Ureter (tissue), 1 donor: ENCODE measurements around the gene TXNL4B. TPM values are rescaled to one million over a fixed set of nuclear protein-coding genes. Genes with fewer than 3 reads are reported as not detected.
"Not testable (repeated sequence)": the region's sequence is repeated elsewhere in the genome, so short reads cannot be mapped to it uniquely, and the experiment has no call there.

Experiments
- DNase-seq: peaks from one replicate; pipeline ENCODE4 v3.0.0-alpha.2; 2020; ENCODE audit warnings: low spot score
- total RNA-seq: library from RNA; stranded (reverse); gene quantifications from one replicate; pipeline ENCODE4 v1.2.4, GENCODE V29; 2023
- donor health status: DM: yes; HTN: yes; CAD: no.

TXNL4B gene
- total RNA-seq, 1 donor from 2014 or later = 13.9 TPM

DNA sequence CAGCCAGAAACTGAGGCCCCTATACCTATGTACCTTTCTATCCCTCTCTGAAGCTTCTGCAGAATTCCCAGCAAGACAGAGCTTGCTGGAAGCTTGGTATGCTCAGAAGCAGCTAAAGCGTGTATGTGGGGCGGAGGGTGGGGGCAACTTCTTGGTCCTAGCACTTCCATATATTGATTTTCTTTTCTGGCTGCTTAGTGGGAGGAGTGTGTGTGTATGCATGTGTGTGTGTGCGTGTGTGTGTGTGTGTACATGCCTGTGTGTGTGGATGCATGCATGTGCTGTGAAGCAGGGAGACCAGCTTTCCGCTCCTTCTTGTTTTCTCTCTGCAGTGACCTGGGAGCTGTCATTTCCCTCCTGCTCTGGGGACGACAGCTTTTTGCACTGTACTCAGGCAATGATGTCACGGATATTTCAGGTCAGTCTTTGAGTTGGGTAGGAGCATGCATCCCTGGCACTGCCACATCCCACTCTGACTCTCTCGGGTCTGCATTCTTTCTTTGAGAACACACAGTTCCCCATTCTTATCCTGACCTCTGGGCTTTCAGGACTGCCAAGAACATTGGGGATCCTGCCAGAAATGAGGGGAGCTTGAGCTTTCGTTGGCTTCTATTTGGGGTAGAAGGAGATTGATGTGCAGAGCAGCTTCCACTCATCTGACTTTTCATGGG, 19.7 kb downstream of the TXNL4B start:
- no peak for DNase-seq

DNA sequence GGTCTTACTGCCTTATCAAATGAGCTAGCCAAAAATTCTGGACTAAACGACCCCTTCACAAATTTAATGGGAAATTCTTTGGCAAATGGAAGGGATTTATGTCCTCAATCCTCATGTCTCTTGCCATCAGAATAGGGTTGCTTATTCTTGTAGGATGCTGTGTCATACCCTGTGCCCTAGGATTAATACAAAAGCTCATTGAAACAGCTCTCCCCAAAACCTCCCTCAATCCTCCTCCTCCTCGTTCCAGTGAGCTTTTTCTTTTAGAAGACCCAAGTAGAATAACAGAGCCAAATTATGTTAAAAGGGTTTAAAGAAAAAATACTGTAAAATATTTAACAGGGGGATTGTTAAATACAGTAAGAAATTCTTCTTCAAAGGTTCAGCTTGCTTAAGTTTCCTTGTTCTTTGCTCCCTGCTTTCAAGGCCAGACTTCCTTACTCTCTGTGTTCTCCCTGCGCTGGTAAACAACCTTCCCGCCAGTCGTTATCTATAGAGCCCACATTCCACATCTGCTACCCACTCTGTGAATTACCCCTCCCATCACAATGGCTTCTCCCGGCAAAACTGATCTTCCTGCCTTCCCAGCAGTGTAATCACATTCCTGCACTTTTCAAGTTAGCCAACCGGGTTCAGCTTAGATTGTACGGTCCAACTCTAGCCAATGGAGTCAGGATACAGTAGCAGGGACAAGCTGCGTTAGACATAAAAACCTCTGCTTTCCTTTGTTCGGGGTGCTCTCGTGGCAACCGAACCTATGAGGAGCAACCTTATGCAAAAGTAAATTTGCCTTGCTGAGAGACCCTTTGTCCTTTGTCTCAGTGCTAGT, 20.7 kb downstream of the TXNL4B start:
- DNase-seq = no peak

DNA sequence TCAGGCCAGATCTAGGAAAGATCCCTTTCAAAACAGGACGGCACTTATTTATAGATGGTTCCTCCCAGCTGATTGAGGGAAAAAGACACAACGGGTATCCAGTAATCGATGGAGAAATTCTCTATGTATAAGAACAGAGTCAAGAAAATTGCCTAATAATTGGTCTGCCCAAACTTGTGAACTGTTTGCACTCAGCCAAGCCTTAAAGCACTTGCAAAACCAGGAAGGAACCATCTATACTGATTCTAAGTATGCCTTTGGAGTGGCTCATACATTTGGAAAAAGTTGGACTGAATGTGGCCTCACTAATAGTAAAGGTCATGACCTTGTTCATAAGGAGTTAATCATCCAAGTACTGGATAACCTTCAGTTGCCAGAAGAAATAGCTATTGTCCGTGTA, 24.5 kb downstream of the TXNL4B start:
- no peak for DNase-seq

DNA sequence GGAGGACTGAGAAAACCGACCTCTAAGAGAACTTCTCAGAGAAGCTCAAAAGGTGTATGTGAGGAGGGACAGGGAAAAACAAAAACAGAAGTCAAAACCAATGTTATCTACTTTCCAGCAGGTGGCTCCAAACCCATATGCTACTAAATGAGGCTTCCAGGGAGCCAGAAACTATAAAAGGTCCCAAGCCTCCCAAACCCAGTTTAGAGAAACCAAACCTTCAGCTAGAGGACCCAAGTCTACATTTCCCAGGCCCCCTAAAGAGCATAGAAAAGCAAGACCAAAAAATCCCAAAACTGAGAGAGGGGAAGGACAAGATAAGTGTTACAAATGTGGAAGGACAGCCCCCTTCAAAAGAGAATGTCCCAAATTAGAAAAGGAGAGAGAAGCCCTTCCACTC, 26.7 kb downstream of the TXNL4B start:
- DNase-seq = no peak

DNA sequence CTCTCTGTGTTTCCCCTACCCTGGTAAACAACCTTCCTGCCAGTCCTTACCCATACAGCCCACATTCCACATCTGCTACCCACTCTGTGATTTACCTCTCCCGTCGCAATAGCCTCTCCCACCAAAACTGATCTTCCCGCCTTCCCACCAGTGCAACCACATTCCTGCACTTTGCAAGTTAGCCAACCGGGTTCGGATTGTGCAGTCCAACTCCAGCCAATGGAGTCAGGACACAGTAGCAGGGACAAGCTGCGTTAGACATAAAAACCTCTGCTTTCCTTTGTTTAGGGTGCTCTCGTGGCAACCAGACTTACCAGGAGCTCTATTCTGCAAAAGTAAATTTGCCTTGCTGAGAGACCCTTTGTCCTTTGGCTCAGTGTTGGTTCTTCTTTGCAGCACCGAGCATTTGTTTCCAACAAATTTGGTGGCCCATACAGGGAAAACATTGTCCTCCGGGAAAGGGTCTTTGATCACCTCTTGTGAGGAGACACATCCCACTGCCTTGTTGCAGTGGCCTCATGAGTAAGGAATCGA, 29.0 kb downstream of the TXNL4B start:
- DNase-seq = no peak

DNA sequence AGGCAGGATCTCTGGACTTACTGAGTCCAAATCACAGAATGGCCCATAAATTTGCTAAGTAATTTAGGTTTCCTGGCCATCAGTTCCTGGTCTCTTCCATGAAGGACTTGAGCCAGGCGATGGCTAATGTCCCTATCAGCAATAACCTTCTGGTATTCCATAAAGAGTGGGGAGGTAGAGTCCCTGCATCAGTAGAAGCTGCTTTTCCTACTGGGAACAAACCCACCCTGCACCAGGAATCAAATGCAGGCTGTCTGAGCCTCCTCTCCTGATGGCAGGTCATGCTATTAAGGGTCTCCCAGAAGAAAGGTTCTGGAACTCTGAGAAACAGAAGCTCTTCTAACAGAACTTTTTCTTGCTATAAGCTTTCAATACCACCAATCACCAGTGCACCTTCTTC, 31.9 kb downstream of the TXNL4B start:
- DNase-seq = no peak

DNA sequence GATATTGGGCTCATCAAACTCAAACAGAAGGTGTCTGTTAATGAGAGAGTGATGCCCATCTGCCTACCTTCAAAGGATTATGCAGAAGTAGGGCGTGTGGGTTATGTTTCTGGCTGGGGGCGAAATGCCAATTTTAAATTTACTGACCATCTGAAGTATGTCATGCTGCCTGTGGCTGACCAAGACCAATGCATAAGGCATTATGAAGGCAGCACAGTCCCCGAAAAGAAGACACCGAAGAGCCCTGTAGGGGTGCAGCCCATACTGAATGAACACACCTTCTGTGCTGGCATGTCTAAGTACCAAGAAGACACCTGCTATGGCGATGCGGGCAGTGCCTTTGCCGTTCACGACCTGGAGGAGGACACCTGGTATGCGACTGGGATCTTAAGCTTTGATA, 33.0 kb downstream of the TXNL4B start:
- no peak for DNase-seq

DNA sequence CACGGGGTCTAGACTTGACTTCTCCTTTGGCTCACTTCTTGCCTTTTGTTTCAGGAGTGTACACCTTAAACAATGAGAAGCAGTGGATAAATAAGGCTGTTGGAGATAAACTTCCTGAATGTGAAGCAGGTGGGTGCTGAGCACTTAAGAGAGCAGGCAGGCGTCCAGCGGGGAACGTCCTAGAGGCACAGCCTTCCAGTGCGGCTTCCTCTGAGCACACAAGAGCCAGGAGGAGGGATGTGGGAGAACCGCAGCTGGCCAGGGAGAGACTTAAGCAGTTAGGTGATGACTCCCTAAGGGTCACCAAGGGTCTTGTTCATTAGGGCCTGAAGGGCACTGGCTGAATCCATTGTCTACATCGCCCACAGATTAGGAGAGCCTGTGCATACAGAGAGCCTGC, 34.4 kb downstream of the TXNL4B start:
- not testable (repeated sequence) for DNase-seq

DNA sequence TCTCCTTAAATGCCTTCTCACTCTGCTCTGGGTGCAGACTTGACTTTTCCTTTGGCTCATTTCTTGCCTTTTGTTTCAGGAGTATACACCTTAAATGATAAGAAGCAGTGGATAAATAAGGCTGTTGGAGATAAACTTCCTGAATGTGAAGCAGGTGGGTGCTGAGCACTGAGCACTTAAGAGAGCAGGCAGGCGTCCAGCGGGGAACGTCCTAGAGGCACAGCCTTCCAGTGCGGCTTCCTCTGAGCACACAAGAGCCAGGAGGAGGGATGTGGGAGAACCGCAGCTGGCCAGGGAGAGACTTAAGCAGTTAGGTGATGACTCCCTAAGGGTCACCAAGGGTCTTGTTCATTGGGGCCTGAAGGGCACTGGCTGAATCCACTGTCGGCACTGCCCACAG, 36.1 kb downstream of the TXNL4B start:
- DNase-seq = not testable (repeated sequence)

DNA sequence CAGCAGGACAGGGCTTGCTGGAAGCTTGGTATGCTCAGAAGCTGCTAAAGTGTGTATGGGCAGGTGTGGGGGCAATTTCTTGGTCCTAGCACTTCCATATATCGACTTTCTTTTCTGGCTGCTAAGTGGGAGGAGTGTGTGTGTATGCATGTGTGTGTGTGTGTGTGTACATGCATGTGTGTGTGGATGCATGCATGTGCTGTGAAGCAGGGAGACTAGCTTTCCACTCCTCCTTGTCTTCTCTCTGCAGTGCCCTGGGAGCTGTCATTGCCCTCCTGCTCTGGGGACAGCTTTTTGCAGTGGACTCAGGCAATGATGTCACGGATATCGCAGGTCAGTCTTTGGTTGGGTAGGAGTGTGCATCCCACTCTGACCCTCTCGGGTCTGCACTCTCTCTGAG, 37.5 kb downstream of the TXNL4B start:
- DNase-seq = no peak

DNA sequence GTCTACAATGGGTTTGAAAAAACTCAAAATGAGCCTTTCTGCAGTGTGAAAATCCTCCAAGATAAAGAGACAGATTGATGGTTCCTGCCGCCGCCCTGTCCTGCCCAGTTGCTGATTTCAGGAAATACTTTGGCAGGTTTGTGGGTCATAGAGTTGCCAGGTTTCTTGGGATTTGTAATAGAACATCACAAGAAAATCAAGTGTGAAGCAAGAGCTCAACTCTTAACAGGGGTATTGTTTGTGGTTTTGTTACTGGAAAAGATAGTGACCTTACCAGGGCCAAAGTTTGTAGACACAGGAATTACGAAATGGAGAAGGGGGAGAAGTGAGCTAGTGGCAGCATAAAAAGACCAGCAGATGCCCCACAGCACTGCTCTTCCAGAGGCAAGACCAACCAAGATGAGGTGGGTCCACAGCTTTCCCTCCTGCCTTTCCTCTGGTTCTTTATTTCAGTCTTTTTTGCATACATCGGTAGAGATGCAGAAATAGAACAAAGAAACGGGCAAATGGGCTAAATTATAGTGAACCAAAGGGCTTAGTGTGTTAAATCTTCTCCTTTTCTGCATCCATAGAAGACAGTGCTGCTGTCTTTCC, 39.1 kb downstream of the TXNL4B start, which contains the start of gene HP:
Gene HP (plus strand): TSS at position 252 of the 594 bp plus-strand sequence. CDS start 148 bp downstream, at position 400.
- not testable (repeated sequence) for DNase-seq

DNA sequence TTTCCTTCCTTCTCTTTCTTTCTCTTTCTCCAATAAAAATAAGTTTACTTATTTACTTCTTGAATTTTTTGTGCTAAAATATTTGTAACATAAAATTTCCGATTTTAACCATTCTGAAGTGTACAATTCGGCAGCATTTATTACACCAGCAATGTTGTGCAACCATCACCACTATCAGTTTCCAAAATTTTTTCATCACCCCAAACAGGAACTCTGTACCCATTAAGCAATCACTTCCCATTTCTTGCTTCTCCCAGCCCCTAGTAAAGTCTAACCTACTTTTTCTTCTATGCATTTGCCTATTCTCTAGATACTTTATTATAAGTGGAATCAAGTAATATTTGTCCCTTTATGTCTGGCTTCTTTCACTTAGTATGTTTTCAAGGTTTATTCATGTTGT, 41.6 kb downstream of the TXNL4B start:
- no peak for DNase-seq

DNA sequence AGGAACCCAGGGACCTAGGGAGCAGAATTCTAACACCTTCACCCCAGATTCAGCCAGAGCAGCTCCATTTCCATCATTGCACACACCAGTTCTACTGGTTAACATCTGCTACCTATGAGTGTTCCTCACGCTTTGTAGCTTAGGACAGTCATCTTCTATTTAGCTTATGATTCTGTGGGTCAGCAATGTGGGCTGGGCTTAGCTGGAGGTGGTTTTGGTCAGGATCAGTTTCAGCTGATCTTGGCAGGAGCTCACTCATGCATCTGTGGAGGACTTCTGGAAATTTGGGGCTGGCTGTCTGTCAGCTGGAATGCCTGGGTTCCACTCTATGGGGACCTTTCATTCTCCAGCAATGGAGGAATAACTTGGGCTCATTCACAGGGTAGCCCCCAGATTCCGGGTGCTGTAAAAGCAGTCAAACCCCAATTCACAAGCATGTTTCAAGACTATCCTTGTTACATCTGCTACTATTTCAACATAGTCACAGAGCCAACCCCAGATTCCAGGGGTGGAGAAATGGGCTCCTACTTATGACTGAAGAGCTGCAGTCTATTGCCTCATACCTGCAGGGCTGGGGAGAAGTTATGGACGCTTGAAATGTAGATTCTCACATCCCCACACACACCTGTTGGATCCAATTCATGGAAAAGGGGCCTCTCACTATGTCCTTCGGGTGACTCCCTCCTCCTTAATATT, 42.5 kb downstream of the TXNL4B start:
- DNase-seq = no peak

DNA sequence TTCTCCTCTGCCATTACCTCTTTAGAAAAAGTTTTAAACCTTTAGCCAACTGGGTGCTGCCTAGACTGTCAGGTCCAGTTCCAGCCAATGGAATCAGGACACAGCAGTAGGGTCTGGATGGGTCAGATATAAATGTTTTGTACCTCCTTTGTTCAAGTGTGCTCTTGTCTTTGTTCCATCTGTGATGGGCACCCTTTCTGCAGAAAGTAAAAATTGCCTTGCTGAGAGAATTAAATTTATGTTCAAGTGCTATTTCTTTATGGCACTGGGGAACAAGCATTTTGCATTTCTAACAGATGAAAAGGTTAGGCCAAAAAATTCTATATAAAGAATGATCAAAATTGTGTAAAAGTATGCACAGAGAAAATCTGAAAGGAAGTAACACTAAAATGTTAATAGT, 44.3 kb downstream of the TXNL4B start:
- DNase-seq = no peak

DNA sequence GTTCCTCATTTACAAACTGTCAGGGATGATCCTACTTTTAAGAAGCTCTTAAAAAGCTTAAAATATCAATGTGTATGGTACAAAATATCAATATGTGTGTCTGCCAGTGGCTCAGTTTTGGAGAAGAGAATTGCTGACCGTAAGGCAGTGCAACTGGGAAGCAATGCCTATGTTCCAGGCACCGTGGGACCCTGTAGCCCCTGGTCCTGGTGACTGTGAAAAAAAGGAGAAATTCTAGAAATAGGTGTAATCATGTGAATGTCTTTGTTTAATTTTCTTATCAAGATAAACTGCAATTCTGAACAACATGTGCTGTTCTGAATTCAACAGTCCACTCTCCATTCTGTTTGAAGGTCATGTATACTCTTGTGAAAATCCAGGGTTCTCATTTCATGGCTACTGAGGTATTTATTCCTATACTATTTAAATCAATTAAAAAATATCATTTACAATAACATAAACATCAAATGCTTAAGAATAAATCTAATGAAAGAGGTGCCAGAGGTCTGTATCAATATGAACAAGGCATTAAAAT, 48.5 kb downstream of the TXNL4B start:
- DNase-seq = no peak

DNA sequence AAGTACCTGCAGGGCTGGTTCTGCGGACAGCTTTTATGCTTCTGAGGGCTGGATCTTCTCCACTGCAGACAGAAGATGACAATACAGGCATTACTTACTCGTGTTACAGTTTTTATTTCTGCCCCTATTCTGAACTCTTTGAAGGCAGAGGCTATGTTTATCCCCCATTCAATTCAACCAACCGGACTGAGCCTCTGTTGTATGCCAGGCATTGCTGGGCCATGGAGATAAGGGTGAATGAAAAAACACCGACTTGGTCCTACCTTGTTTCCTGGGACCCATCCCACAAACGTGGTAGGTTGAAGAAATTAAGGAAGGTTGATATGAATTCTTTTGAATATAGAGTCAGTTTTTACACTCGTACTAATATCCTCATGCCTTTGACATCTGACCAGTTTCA, 49.1 kb downstream of the TXNL4B start:
- no peak for DNase-seq

DNA sequence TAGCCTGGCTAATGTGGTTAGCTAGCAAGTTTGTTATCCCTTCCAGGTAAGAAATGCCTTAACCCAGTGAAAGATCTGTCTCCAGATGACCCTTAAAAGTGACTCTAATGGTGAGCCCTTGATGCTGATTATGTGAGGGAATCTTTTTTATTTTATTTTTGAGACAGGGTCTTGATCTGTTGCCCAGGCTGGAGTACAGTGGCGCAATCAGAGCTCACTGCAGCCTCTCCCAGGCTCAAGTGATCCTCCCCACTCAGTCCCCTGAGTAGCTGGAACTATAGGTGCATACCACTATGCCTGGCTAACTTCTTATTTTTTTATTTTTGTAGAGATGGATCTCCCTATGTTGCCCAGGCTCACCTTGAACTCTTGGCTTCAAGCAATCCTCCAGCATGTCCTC, 49.9 kb downstream of the TXNL4B start:
- DNase-seq = no peak

DNA sequence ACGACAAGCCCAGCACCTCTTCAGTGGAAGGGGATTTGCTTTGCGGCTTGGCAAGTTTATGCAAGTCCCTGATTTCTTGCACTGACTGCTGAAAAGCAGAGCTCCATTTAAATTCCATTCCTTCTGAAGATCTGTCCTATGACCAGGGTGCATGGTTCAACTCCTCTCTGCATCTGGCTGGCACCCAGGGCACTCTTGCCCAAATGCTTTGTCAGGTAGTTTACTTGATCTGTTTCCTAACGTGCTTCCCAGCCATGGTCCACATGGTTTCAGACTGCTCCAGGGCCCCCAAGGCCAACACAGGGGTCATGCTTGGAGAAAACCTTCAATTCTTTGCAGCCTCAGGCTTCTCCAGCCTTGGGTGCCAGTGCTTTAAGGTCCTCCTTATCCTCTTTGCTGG, 50.4 kb downstream of the TXNL4B start:
- DNase-seq = no peak

DNA sequence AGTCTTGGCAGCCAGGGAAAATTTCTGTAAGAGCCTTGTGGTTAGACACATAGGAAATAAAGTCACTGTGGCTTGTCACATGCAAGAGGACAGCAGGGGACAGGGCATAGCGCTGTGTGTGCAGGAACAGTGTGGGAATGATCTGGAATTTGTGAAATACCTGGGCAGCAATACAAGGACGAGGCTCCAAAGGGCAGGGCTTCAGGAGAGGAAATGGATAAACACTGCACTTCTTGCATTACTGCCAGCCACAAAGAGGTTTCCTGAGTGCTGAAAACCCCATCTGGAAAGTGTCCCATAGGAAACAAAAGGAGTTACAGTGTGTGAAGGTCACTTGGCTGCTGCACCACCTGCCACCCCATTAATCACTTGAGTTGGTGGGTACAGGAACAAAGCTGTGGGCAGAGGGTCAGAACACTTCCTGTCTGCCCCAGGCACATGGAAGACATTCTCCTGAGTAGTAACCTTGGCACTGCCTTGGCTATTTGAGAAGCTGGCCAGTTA, 51.2 kb downstream of the TXNL4B start:
- DNase-seq = no peak

DNA sequence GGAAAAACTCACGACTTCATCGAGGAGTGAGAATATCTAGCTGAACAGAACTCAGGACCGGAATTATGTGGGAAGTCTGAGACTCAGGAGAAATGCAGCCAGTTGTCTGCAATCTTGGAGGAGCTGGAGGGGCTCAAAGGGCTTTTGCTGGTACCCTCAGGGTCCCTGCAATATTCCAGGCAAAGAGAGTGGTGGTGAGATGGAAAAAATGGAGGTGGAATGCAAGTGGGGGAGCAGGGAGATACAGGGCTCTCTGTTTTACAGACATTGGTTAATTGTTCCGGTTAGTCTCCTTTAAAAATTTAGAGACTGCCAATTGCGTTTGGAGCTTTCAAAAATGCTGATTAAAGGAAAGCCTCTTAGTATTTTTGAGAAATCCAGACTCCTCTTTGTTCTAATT, 57.3 kb downstream of the TXNL4B start:
- DNase-seq = no peak
